Astrocyte (in vitro differentiated cells and primary cell): ENCODE data around the gene FNDC3B. TPM values are rescaled to one million over a fixed set of nuclear protein-coding genes. Genes with fewer than 3 reads are reported as not detected.
"Not testable (repeated sequence)": the region's sequence is repeated elsewhere in the genome, so short reads cannot be mapped to it uniquely, and the experiment has no call there.

Experiments
- DNase-seq: peaks from one replicate; pipeline ENCODE4 v3.0.0-alpha.2; 2010; ENCODE audit warnings: low read depth
- FAIRE-seq: peaks from 2 replicates; lab custom pipeline; 2011; peaks lifted over from hg19 to GRCh38; lab: Jason Lieb, UNC
- H2AFZ ChIP-seq: 2 replicates; pipeline ENCODE4 v1.6.0; 2012; ENCODE audit warnings: low read depth, low read length, inconsistent platforms
- H3K27ac ChIP-seq: 2 replicates; pipeline ENCODE4 v1.5.1; 2011; ENCODE audit warnings: low read depth, low read length, inconsistent platforms
- H3K27me3 ChIP-seq: 2 replicates; pipeline ENCODE4 v1.6.0; 2011; ENCODE audit warnings: low read length, inconsistent platforms; ENCODE audit not compliant: insufficient read depth
- H3K36me3 ChIP-seq: 2 replicates; pipeline ENCODE4 v1.5.1; 2011; ENCODE audit warnings: low read length, inconsistent platforms; ENCODE audit not compliant: insufficient read depth
- H3K4me1 ChIP-seq: 2 replicates; pipeline ENCODE4 v1.5.1; 2011; ENCODE audit warnings: low read length, inconsistent platforms; ENCODE audit not compliant: insufficient read depth
- H3K4me2 ChIP-seq: 2 replicates; pipeline ENCODE4 v1.6.0; 2012; ENCODE audit warnings: low read length, inconsistent platforms
- H3K4me3 ChIP-seq: 2 replicates; pipeline ENCODE4 v1.5.1; 2011; ENCODE audit warnings: low read depth, mild to moderate bottlenecking, low read length, inconsistent platforms; ENCODE audit not compliant: insufficient read depth
- H3K79me2 ChIP-seq: 2 replicates; pipeline ENCODE4 v1.6.0; 2012; ENCODE audit warnings: mild to moderate bottlenecking, low read length, inconsistent platforms; ENCODE audit not compliant: insufficient read depth
- H3K9ac ChIP-seq: 2 replicates; pipeline ENCODE4 v1.6.0; 2012; ENCODE audit warnings: mild to moderate bottlenecking, low read length, inconsistent platforms
- H3K9me3 ChIP-seq: 2 replicates; pipeline ENCODE4 v1.5.1; 2012; ENCODE audit warnings: low read depth, mild to moderate bottlenecking, low read length, inconsistent platforms; ENCODE audit not compliant: insufficient read depth
- H4K20me1 ChIP-seq: 2 replicates; pipeline ENCODE4 v1.6.0; 2012; ENCODE audit warnings: low read length, inconsistent platforms; ENCODE audit not compliant: insufficient read depth
- H3K27ac Mint-ChIP-seq: one replicate; pipeline ENCODE4 v1.8.0; 2021; ENCODE audit warnings: mild to moderate bottlenecking, mixed read lengths; ENCODE audit not compliant: unreplicated experiment
- H3K27me3 Mint-ChIP-seq: one replicate; pipeline ENCODE4 v1.8.0; 2021; ENCODE audit warnings: low read depth, mixed read lengths; ENCODE audit not compliant: unreplicated experiment
- H3K36me3 Mint-ChIP-seq: one replicate; pipeline ENCODE4 v1.8.0; 2021; ENCODE audit warnings: low read depth, mixed read lengths; ENCODE audit not compliant: unreplicated experiment
- H3K4me1 Mint-ChIP-seq: one replicate; pipeline ENCODE4 v1.8.0; 2021; ENCODE audit warnings: low read depth, mixed read lengths; ENCODE audit not compliant: unreplicated experiment
- H3K4me3 Mint-ChIP-seq: one replicate; pipeline ENCODE4 v1.8.0; 2021; ENCODE audit warnings: mild to moderate bottlenecking, moderate library complexity, mixed read lengths; ENCODE audit not compliant: unreplicated experiment
- H3K9me3 Mint-ChIP-seq: one replicate; pipeline ENCODE4 v1.8.0; 2021; ENCODE audit warnings: mild to moderate bottlenecking, mixed read lengths; ENCODE audit not compliant: unreplicated experiment
- CTCF ChIP-seq: IDR thresholded peaks from 2 replicates; pipeline ENCODE4 v1.5.1; 2011; ENCODE audit warnings: low read depth, mild to moderate bottlenecking, inconsistent platforms, low read length, moderate library complexity; ENCODE audit not compliant: insufficient read depth
- EZH2 ChIP-seq: IDR thresholded peaks from 2 replicates; pipeline ENCODE4 v1.6.1; 2012; ENCODE audit warnings: mild to moderate bottlenecking, low read length, inconsistent platforms; ENCODE audit not compliant: insufficient read depth
- total RNA-seq: library from RNA; stranded (reverse); gene quantifications from 2 replicates; pipeline ENCODE4 v1.2.1, GENCODE V29; 2021

FNDC3B gene
- total RNA-seq, 1 donor from 2014 or later = 327 TPM

- H3K4me1 Mint-ChIP-seq = peaks cover 22% of the 10 kb centered on the region
Measured at GRCh38 chr3:172239218-172239790, 199.9 kb downstream of the FNDC3B start.

GRCh38 chr3:172241405-172241804 is 202.0 kb downstream of the FNDC3B start:
- Mint-ChIP-seq H3K36me3 (peaks cover 34% of the 10 kb centered on the region), H3K4me1 (peaks cover 26% of the 10 kb centered on the region), H3K27ac (peak overlapping the region; percentile 73), H3K4me3 (no peak overlapping the region), H3K27me3 (no peaks in the 10 kb centered on the region), H3K9me3 (peaks cover 6% of the 10 kb centered on the region)
- FAIRE-seq = no peak
- peaks cover 6% of the 10 kb centered on the region for H3K9me3 ChIP-seq
- H3K27me3 ChIP-seq = no peaks in the 10 kb centered on the region
- peaks cover 5% of the 10 kb centered on the region for H3K4me1 ChIP-seq
- peaks cover 12% of the 10 kb centered on the region for H3K36me3 ChIP-seq
- H2AFZ ChIP-seq = no peak overlapping the region
- H3K27ac ChIP-seq = no peak overlapping the region
- H3K79me2 ChIP-seq = peaks cover 79% of the 10 kb centered on the region
- DNase-seq = no peak
- H4K20me1 ChIP-seq = peaks cover 42% of the 10 kb centered on the region
- no peak overlapping the region for H3K9ac ChIP-seq
- no peak overlapping the region for H3K4me2 ChIP-seq
- TF ChIP-seq CTCF (no peak), EZH2 (no peak)
- H3K4me3 ChIP-seq = no peak overlapping the region

More at GRCh38 chr3:172239218-172239790, 199.9 kb downstream of the FNDC3B start:
- Histone ChIP-seq H3K4me1 (peaks cover 5% of the 10 kb centered on the region), H3K4me2 (no peak overlapping the region), H3K9me3 (peaks cover 6% of the 10 kb centered on the region), H3K9ac (no peak overlapping the region), H3K79me2 (peaks cover 81% of the 10 kb centered on the region), H4K20me1 (peaks cover 48% of the 10 kb centered on the region), H3K4me3 (no peak overlapping the region), H3K27ac (no peak overlapping the region), H3K27me3 (no peaks in the 10 kb centered on the region), H3K36me3 (peaks cover 12% of the 10 kb centered on the region), H2AFZ (no peak overlapping the region)
- H3K36me3 Mint-ChIP-seq = peaks cover 33% of the 10 kb centered on the region
- peak overlapping the region; percentile 50 for H3K27ac Mint-ChIP-seq
- TF ChIP-seq CTCF (no peak), EZH2 (no peak)
- no peak for FAIRE-seq
- no peak overlapping the region for H3K4me3 Mint-ChIP-seq
- H3K27me3 Mint-ChIP-seq = no peaks in the 10 kb centered on the region
- H3K9me3 Mint-ChIP-seq = peaks cover 6% of the 10 kb centered on the region
- no peak for DNase-seq

- FAIRE-seq, H2AFZ ChIP-seq, H3K4me2 ChIP-seq, DNase-seq, H3K9me3 Mint-ChIP-seq, H3K27ac Mint-ChIP-seq, H3K4me3 Mint-ChIP-seq, H3K9me3 ChIP-seq, H3K27me3 ChIP-seq, H3K9ac ChIP-seq, H3K27ac ChIP-seq, H3K27me3 Mint-ChIP-seq, H3K4me1 ChIP-seq, H3K4me3 ChIP-seq: not testable (repeated sequence)
- Histone ChIP-seq H3K36me3 (peaks cover 13% of the 10 kb centered on the region), H4K20me1 (peaks cover 32% of the 10 kb centered on the region), H3K79me2 (peaks cover 79% of the 10 kb centered on the region)
- H3K4me1 Mint-ChIP-seq = peaks cover 30% of the 10 kb centered on the region
- peaks cover 38% of the 10 kb centered on the region for H3K36me3 Mint-ChIP-seq
Measured at GRCh38 chr3:172242471-172242870, 203.1 kb downstream of the FNDC3B start.

GRCh38 chr3:172243376-172243775 is 204.0 kb downstream of the FNDC3B start:
- not testable (repeated sequence) for FAIRE-seq, H3K4me3 ChIP-seq, H3K4me1 ChIP-seq, H3K27me3 ChIP-seq, H3K9ac ChIP-seq, H3K27me3 Mint-ChIP-seq, H3K9me3 ChIP-seq, H3K9me3 Mint-ChIP-seq, DNase-seq, H2AFZ ChIP-seq
- Mint-ChIP-seq H3K4me3 (peak overlapping the region; percentile 59), H3K4me1 (peaks cover 38% of the 10 kb centered on the region), H3K27ac (peak overlapping the region; percentile 83), H3K36me3 (peaks cover 42% of the 10 kb centered on the region)
- H3K4me2 ChIP-seq = peak overlapping the region; percentile 11
- peaks cover 83% of the 10 kb centered on the region for H3K79me2 ChIP-seq
- H3K27ac ChIP-seq = peak overlapping the region; percentile 38
- peaks cover 26% of the 10 kb centered on the region for H4K20me1 ChIP-seq
- peaks cover 20% of the 10 kb centered on the region for H3K36me3 ChIP-seq
